SU-DHL-6 (cell line): ENCODE results near the gene C1QTNF8.

Experiments
- CTCF ChIP-seq: fragments of 200-600 bp; sonication (generic); IDR thresholded peaks from one replicate; pipeline ENCODE4 v1.5.1; 2017; ENCODE audit warnings: antibody characterized with exemption, mild to moderate bottlenecking, low read length, moderate library complexity; ENCODE audit not compliant: insufficient read depth, poor library complexity, severe bottlenecking
- EZH2phosphoT487 ChIP-seq: fragments of 200-600 bp; sonication (generic), shearing (Covaris generic); conservative IDR thresholded peaks from 2 replicates; pipeline ENCODE4 v1.6.1; 2018; ENCODE audit warnings: mild to moderate bottlenecking, antibody characterized with exemption, low read length, moderate library complexity, mixed read lengths

GRCh38 chr16:1096169-1097082 is at the start of gene C1QTNF8:
- TF ChIP-seq CTCF, result no peak
- TF ChIP-seq EZH2phosphoT487, result no peak
